NB4 (cell line): ENCODE data around the gene CCDC38.

Experiments used
- DNase-seq: peaks from one replicate; pipeline ENCODE4 v3.0.0; 2010; ENCODE audit warnings: low read depth
- H3K4me3 ChIP-seq: one replicate; pipeline ENCODE4 v1.5.1; 2011; ENCODE audit warnings: mild to moderate bottlenecking, low read depth, low read length, moderate library complexity
- CTCF ChIP-seq: IDR thresholded peaks from one replicate; pipeline ENCODE4 v1.5.1; 2012; ENCODE audit warnings: low read depth, low read length
- MAX ChIP-seq: IDR thresholded peaks from 2 replicates; pipeline ENCODE4 v1.6.1; 2011; ENCODE audit warnings: low read depth, low read length
- MYC ChIP-seq: IDR thresholded peaks from 2 replicates; pipeline ENCODE4 v1.6.1; 2011; ENCODE audit warnings: low read depth, low read length
- POLR2A ChIP-seq: IDR thresholded peaks from 2 replicates; pipeline ENCODE4 v1.6.1; 2011; ENCODE audit warnings: mild to moderate bottlenecking; ENCODE audit not compliant: insufficient read length; ENCODE audit errors: extremely low read depth

Gene CCDC38

GRCh38 chr12:95942524-95943329, at the start of gene CCDC38:
Gene CCDC38, minus strand, starts transcription at chr12:95942614. Its CDS starts 6,105 bp downstream, at chr12:95936509.
- DNase-seq = peak; percentile 95
- H3K4me3 ChIP-seq = peak within 1 kb of the TSS; percentile 92
- TF ChIP-seq MYC (peak; percentile 89), MAX (peak; percentile 98), POLR2A (peak; percentile 81), CTCF (no peak)

- TF ChIP-seq MYC (no peak), MAX (no peak), POLR2A (no peak), CTCF (no peak)
- DNase-seq = no peak
- no peak overlapping the region for H3K4me3 ChIP-seq
Observed at GRCh38 chr12:95990136-95990535, 47.7 kb upstream of the CCDC38 start.

- no peak for TF ChIP-seq MYC
- TF ChIP-seq MAX = no peak
- TF ChIP-seq CTCF = no peak
- no peak for TF ChIP-seq POLR2A
- H3K4me3 ChIP-seq = no peak overlapping the region
- no peak for DNase-seq
Observed at GRCh38 chr12:95989504-95990123, 47.2 kb upstream of the CCDC38 start.

GRCh38 chr12:95988506-95989275, 46.3 kb upstream of the CCDC38 start:
- no peak for DNase-seq
- TF ChIP-seq MYC = no peak
- no peak for TF ChIP-seq CTCF
- no peak overlapping the region for H3K4me3 ChIP-seq

GRCh38 chr12:95986635-95987570, 44.5 kb upstream of the CCDC38 start:
- DNase-seq = no peak

More at GRCh38 chr12:95986635-95987570, 44.5 kb upstream of the CCDC38 start:
- TF ChIP-seq MYC (no peak), POLR2A (no peak), CTCF (no peak), MAX (no peak)
- no peak overlapping the region for H3K4me3 ChIP-seq
